GM21515 (cell line): Measurements from ENCODE around the gene HIPK2.

ENCODE experiments used
- ATAC-seq: cut with Tn5 transposase; IDR thresholded peaks from one replicate; pipeline ENCODE4 v1.9.1; 2021; ENCODE audit not compliant: unreplicated experiment

Gene HIPK2

GRCh38 chr7:139783647-139784385 is 6.0 kb upstream of the HIPK2 start:
- no peak for ATAC-seq

GRCh38 chr7:139782932-139783331 is 5.1 kb upstream of the HIPK2 start:
- no peak for ATAC-seq

- ATAC-seq = peak; percentile 6
Measured at GRCh38 chr7:139777133-139777891, 486 bp downstream of the HIPK2 start.

- no peak for ATAC-seq
Measured at GRCh38 chr7:139776486-139777132, 1.2 kb downstream of the HIPK2 start.

DNA sequence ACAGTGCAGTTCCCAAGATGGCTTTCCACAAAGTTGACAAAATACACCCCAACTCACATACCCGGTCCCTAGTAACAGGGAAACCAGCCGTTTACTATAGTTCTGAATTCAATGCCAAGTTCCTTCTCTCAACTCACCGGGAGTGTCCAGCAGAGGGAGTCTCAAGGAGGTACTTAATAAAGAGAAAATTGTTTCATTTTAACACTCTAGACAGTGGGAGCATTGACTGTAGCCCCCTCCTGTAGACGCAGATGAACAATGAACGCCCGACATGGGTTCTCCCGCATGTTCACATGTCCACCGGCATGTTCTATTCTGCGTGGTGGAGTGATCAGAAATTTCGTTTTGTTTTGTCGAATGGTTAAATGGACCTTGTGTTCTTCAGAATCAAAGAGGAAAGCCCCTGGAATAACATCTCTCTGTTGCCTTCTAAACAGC is 1.9 kb downstream of the HIPK2 start:
- ATAC-seq = peak; percentile 35

GRCh38 chr7:139774376-139774775 is 3.4 kb downstream of the HIPK2 start:
- no peak for ATAC-seq

DNA sequence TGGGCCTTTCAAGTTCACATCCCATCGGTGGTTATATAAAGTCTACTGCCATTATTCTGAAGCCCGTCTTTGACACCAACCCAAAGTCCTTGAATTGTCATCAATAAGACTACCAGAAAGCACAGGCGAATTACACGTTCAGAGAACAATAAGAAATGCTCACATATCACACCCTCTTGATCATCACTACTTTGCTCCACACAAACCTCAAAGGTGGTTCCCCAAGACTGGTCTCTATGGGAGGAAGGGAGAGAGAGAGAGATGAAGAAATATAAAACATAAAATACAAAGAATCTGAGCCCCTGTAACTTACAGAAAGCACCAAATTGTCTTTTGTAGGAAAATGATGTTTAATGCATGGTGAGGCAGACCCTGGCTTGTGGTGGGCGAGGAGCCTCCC is 4.4 kb downstream of the HIPK2 start:
- no peak for ATAC-seq

DNA sequence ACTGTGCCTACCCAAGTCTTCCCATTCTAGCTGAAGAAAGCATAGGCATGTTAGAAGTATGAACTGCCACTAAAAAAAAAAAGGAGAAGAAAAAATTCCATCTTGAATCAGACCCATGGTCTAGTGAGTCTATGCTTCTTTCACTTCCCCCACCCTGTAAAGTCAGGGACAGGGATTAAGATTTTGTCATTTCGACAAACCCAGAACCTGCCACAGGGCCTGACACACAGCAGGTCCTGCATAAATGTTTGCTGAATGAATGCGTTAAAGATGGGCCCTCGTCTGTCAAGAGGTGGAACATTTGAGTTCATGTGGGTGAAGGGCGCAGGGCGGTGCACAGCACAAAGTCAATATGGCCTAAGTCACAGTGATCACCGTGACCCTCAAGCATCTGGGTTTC is 4.9 kb downstream of the HIPK2 start:
- ATAC-seq = no peak

- no peak for ATAC-seq
Measured at GRCh38 chr7:139772115-139772514, 5.7 kb downstream of the HIPK2 start.

DNA sequence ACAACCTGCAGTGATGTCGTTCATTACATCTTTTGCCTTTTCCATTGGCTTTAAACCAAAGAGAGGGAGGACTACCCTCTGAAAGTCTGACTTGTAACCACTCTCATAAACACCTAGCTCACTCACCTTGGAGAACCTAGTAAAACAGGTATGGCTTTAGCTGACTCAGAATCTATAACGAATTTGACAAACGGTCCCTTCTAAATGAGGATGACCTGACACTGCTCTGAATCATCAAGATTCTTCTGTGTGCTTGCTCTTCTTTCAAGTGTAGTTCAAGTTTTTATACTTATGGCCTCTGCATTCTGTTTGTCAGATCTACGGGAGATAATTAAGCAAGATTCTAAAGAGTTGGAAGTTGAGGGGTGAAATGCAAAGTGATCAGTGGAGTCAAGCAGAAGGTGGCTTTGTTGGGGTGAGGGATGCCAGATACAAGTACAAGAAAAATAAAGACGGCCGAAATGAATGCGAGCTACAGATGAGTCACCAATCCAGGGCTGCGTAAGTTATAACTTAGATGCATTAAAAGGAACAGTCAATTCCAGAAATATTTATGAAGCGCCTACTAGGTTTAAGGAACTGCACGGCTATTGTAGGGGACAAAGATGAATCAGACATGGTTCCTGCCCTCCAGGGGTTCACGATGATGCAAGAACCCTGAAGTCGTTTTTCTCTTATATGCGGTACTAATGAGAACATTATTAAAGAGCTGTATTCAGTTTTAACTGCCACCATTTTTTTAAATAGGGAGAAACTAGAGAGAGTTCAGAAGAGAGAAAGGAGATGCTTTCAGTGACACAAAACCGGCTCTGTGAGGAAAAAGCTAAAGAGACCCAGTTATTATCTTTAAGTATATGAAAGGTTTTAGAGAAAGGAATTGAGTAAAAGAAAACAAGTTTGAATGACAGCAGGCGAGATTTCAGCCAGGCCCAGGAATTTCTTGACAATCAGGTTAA is 6.5 kb downstream of the HIPK2 start:
- ATAC-seq = no peak

GRCh38 chr7:139769761-139770160 is 8.0 kb downstream of the HIPK2 start:
- no peak for ATAC-seq

DNA sequence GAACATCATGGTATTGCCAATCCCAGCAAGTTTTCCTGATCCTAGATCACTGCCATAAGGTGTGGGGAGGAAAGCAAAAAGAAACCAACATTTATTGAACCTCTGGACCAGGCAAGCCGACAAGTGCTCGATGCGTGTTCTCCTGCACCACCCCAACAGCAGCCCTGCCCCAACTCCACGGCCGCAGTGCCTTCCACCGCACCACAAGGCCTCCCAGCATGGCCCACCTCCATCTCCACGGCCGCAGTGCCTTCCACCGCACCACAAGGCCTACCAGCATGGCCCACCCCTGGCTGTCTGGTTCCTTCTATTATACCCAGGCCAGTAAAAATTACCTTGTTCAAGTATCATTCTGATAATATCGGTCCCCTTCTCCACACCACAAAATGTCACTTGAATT is 8.7 kb downstream of the HIPK2 start:
- ATAC-seq = no peak

GRCh38 chr7:139768249-139768824 is 9.5 kb downstream of the HIPK2 start:
- no peak for ATAC-seq

- ATAC-seq = peak; percentile 83
Measured at GRCh38 chr7:139767561-139767982, 10.2 kb downstream of the HIPK2 start.

- no peak for ATAC-seq
Measured at GRCh38 chr7:139765143-139765542, 12.7 kb downstream of the HIPK2 start.

DNA sequence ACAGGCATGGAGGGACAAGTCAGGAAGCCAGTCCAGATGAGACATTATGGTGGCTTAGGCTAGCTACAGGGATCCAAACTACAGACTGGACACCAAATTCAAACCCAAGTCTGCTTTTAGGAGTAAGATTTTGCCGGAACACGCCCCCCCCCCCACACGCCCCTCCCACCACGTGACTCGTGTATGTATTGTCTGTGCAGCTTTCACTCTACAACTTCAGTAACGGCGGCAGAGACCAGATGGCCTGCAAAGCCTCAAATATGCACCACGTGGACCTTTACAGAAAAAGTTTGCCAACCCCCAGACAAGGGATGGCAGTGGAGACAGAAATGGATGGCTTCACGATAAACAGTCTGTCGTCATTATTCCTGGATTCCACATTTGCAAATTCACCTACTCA is 14.5 kb downstream of the HIPK2 start:
- no peak for ATAC-seq

DNA sequence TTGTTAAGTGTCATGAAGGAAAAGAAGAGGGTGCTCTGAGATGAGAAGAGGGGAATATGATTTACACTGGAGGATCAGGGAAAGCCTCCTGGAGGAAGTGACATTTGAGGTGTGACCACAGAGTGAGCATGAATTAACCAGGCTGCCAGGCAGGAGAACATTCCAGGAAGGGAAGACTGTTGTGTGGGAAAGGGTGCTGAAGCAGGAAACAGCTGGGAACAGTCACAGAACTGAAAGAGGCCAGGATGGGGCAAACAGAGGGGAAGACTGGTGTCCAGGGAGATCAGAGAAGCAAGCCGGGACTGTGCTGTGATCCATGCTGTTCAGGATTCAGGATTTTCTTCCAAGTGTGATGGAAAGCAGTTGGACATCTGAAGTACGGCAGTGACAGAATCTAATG is 14.9 kb downstream of the HIPK2 start:
- no peak for ATAC-seq

DNA sequence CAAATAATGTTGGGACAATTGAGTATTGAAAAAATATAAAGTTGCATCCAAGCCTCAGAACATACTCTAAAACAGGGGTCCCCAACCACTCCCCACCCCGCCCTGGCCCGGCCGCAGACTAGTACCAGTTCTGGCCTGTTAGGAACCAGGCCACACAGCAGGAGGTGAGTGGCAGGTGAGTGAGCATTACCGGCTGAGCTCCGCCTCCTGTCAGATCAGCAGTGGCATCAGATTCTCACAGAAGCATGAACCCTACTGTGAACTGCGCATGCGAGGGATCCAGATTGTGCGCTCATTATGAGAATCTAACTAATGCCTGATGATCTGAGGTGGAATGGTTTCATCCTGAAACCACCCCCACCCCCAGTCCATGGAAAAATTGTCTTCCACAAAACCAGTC is 19.4 kb downstream of the HIPK2 start:
- ATAC-seq = no peak

GRCh38 chr7:139757968-139758367 is 19.8 kb downstream of the HIPK2 start:
- no peak for ATAC-seq

DNA sequence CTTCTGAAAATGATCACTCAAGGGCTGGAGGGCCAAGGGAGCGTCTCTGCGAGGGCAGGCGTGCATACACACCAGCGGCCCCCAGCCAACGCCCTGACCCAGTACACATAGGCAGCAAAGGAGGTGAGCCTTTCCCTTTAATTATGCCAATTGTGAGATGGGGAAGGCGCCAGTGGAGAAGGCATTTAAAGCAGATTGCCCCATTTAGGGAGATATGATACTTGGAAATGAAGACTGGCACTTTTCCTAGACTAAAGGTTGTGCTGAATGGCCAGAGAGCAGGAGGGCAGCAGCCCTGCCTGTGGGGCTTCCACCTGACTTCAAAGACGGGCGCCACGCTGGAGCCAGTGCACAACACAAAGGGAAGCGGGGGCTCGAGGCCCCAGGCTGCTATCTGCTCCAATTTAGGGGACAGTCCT is 24.1 kb downstream of the HIPK2 start:
- ATAC-seq = no peak
